Bronchial epithelial cell (primary cell): ENCODE results near the gene P2RY2. TPM values are rescaled to one million over a fixed set of nuclear protein-coding genes. Genes with fewer than 3 reads are reported as not detected.
A peak's percentile ranks its signal among the peaks of the same experiment; 100 is the strongest.

Experiments used
- DNase-seq: peaks from one replicate; pipeline ENCODE4 v3.0.0-alpha.2; 2010; ENCODE audit warnings: low read depth
- FAIRE-seq: peaks from 2 replicates; lab custom pipeline; 2011; peaks lifted over from hg19 to GRCh38; lab: Jason Lieb, UNC
- H3K27me3 ChIP-seq: 2 replicates; pipeline ENCODE4 v1.5.1; 2011; ENCODE audit warnings: low read length; ENCODE audit not compliant: control insufficient read depth, insufficient read depth
- H3K36me3 ChIP-seq: 2 replicates; pipeline ENCODE4 v1.5.1; 2011; ENCODE audit warnings: low read length; ENCODE audit not compliant: control insufficient read depth, insufficient read depth
- H3K4me3 ChIP-seq: 2 replicates; pipeline ENCODE4 v1.5.1; 2011; ENCODE audit warnings: mild to moderate bottlenecking, low read depth, low read length, control low read depth
- total RNA-seq: library from RNA; depleted of rRNA; stranded (reverse); fragments of >200 nt; gene quantifications from 2 replicates; pipeline ENCODE4 v1.2.1, GENCODE V29; 2014
- TF ChIP-seq, protein P1 (sequence below): IDR thresholded peaks from 2 replicates; pipeline ENCODE4 v1.5.1; 2011; ENCODE audit warnings: mild to moderate bottlenecking, moderate library complexity, low read length, control low read depth, inconsistent platforms; ENCODE audit not compliant: insufficient read depth, severe bottlenecking

Gene P2RY2
- total RNA-seq, 1 donor from 2014 or later: 9.0 TPM

DNA sequence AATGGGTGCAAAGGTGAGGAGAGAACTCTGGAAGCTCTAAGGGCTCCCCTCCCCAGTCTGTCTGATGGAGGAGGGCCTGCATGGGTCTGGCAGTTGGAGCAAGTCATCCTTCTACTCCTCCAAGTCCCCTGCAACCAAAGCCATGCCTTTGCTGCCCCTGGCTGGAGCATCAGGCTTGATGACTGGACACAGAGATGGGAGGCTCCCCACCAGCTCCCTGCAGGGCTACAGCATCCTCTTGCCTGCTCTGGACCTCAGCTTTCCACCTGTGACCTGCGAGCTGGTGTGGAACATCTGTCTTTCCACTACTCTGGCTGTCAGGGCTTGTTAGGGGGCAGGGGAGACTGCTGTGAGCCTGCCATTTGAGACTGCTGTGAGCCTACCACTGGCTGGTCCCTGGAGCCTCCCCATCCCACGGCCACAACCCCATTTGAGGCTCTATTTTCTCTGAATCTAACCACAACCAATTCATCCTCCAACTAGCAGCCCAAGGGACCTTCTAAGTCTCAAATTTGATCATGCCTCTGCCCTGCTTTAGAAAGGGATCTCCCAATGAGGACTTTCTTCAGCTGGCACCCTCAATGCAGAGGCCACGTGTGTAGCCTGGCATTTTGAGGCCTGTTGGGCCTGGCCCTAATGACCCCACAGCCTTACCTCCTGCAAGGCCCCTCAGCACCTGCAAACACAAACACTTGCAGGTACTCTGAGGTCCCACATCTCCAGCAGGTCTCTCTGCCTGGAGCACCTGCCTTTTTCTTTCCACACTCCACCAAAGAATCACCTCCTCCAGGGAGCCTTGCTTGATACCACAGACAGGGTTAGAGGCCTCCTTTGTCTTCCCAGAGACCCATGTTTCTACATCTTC, 63.9 kb downstream of the P2RY2 start:
- no peak overlapping the region for H3K4me3 ChIP-seq
- H3K36me3 ChIP-seq: no peaks in the 10 kb centered on the region
- TF ChIP-seq, protein P1, sequence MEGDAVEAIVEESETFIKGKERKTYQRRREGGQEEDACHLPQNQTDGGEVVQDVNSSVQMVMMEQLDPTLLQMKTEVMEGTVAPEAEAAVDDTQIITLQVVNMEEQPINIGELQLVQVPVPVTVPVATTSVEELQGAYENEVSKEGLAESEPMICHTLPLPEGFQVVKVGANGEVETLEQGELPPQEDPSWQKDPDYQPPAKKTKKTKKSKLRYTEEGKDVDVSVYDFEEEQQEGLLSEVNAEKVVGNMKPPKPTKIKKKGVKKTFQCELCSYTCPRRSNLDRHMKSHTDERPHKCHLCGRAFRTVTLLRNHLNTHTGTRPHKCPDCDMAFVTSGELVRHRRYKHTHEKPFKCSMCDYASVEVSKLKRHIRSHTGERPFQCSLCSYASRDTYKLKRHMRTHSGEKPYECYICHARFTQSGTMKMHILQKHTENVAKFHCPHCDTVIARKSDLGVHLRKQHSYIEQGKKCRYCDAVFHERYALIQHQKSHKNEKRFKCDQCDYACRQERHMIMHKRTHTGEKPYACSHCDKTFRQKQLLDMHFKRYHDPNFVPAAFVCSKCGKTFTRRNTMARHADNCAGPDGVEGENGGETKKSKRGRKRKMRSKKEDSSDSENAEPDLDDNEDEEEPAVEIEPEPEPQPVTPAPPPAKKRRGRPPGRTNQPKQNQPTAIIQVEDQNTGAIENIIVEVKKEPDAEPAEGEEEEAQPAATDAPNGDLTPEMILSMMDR: no peak
- no peak for FAIRE-seq
- no peak for DNase-seq
- H3K27me3 ChIP-seq: no peaks in the 10 kb centered on the region

DNA sequence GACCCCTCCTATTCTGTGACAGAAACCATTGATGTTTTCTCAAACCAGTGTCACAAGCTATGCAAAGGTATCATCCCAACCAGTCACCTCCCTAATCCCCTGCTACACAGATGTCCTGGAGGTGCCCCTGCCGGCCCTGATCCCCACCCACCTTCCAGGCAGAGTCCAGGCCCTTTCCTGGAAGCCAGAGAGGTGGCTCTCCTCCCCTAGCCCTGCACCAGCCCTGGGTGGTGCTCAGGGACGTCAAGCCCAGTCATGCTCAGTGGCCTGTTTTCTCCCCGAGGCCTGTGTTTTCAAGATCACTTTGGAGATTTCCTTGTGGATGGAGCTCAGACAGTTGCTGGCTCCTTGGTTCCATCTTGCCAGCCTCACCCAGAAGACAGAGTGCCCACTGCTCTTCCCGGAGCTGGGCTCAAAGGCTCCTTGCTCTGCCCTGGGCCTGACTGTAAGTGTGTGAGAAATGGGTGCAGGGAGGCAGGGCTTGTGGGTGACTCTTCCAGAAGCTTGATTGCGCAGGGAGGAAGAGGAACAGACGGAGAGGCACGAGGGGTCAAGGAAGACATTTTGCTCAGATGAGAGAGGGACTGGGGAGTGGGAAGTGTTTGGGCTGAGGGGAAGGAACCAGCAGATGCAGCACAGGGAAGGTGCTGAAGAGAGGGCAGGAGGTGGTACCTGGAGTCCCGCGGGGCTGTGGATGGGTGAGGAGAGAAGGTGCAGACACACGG, 65.4 kb downstream of the P2RY2 start:
- Histone ChIP-seq H3K27me3 (no peaks in the 10 kb centered on the region), H3K4me3 (no peak overlapping the region), H3K36me3 (no peaks in the 10 kb centered on the region)
- no peak for FAIRE-seq
- TF ChIP-seq, protein P1: no peak
- peak; percentile 31 for DNase-seq

DNA sequence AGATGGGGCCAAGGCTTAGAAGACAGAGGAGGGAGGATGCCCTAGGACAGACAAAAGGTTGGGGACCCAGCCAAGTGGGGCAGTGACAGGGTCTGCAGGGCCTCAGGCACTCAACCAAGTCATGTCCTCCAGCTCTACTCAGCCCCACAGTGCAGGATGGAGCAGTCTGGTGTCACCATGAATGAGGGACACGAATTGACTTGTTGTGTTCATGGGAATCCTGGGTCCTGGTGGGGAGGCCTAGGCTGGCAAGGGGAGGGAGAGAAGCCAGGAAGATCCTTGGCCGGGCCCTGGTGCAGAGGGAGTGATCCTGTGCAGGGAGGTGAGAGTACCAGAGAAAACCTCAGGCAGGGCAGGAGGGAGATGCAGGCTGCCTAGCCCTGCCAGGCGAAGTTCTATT, 66.0 kb downstream of the P2RY2 start:
- Histone ChIP-seq H3K27me3 (no peaks in the 10 kb centered on the region), H3K4me3 (no peak overlapping the region), H3K36me3 (no peaks in the 10 kb centered on the region)
- DNase-seq (no peak), FAIRE-seq (no peak)
- TF ChIP-seq, protein P1: no peak

DNA sequence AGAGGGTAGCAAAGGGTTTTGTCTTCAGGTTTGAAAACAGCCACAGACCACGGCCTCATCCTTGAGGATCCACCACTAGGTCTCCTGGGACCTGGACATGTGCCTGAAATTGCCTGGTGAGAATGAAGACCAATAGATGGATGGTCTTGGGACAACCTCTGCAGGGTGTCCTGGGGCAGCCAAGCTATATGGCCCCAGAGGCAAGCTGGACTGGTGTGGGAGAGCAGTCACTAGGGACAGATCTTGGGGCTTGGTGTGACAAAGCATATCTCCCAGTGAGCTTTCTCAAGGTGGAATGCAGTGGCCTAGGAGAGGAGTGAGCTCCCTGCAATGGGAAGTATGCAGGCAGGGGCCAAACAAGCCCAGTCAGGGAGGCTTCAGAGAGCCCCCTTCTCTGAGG, 67.6 kb downstream of the P2RY2 start:
- FAIRE-seq (no peak), DNase-seq (no peak)
- TF ChIP-seq, protein P1: no peak
- H3K4me3 ChIP-seq: no peak overlapping the region
- H3K27me3 ChIP-seq: no peaks in the 10 kb centered on the region
- H3K36me3 ChIP-seq: no peaks in the 10 kb centered on the region

Other genes with a start within 250 kb of the P2RY2 start
- 3.6 and 10.0 TPM in 2 replicates for gene FCHSD2, start 76.0 kb upstream of the P2RY2 start, total RNA-seq
- 0.26 TPM in 1 of 2 replicates, not detected in the other for gene P2RY6, start 54.1 kb downstream of the P2RY2 start, total RNA-seq
- gene ARHGEF17, start 90.0 kb downstream of the P2RY2 start, total RNA-seq: 4.5 and 5.1 TPM in 2 replicates
- 2.9 and 3.4 TPM in 2 replicates for gene RELT, start 158.1 kb downstream of the P2RY2 start, total RNA-seq